ENCODE results near the gene HEBP2.
"Not testable (repeated sequence)": the region's sequence is repeated elsewhere in the genome, so short reads cannot be mapped to it uniquely, and the experiment has no call there.

HEBP2 gene

GRCh38 chr6:138403801-138404665, at the start of gene HEBP2:
TSS of gene HEBP2 (plus strand) at chr6:138404223. CDS start at chr6:138404496, 273 bp downstream.
- in situ Hi-C loops (cut with MboI; ENCODE audit: low pct_unique_long_range_greater_than_20kb, low sequenced_read_pairs): no loop called here
- peak; percentile 97 for DNase-seq

GRCh38 chr6:138357928-138358327, 46.1 kb upstream of the HEBP2 start:
- in situ Hi-C loops (cut with MboI; ENCODE audit: low pct_unique_long_range_greater_than_20kb, low sequenced_read_pairs): no loop called here

GRCh38 chr6:138368684-138369083, 35.3 kb upstream of the HEBP2 start:
- in situ Hi-C loops (cut with MboI; ENCODE audit: low pct_unique_long_range_greater_than_20kb, low sequenced_read_pairs): not testable (repeated sequence)

More at GRCh38 chr6:138357928-138358327, 46.1 kb upstream of the HEBP2 start:
- DNase-seq: no peak

GRCh38 chr6:138370631-138371451, 33.2 kb upstream of the HEBP2 start:
- DNase-seq: no peak
- in situ Hi-C loops (cut with MboI; ENCODE audit: low pct_unique_long_range_greater_than_20kb, low sequenced_read_pairs): no loop called here

More at GRCh38 chr6:138368684-138369083, 35.3 kb upstream of the HEBP2 start:
- not testable (repeated sequence) for DNase-seq

- no peak for DNase-seq
- in situ Hi-C loops (cut with MboI; ENCODE audit: low pct_unique_long_range_greater_than_20kb, low sequenced_read_pairs): no loop called here
Observed at GRCh38 chr6:138371452-138371711, 32.6 kb upstream of the HEBP2 start.

- in situ Hi-C loops (cut with MboI; ENCODE audit: low pct_unique_long_range_greater_than_20kb, low sequenced_read_pairs): no loop called here
- DNase-seq: no peak
Observed at GRCh38 chr6:138371720-138372119, 32.3 kb upstream of the HEBP2 start.

GRCh38 chr6:138372711-138373463, 31.1 kb upstream of the HEBP2 start:
- DNase-seq: no peak
- in situ Hi-C loops (cut with MboI; ENCODE audit: low pct_unique_long_range_greater_than_20kb, low sequenced_read_pairs): no loop called here

GRCh38 chr6:138374230-138374629, 29.8 kb upstream of the HEBP2 start:
- DNase-seq: no peak
- in situ Hi-C loops (cut with MboI; ENCODE audit: low pct_unique_long_range_greater_than_20kb, low sequenced_read_pairs): no loop called here

GRCh38 chr6:138374815-138375214, 29.2 kb upstream of the HEBP2 start:
- no peak for DNase-seq
- in situ Hi-C loops (cut with MboI; ENCODE audit: low pct_unique_long_range_greater_than_20kb, low sequenced_read_pairs): no loop called here

GRCh38 chr6:138377042-138377441, 27.0 kb upstream of the HEBP2 start:
- in situ Hi-C loops (cut with MboI; ENCODE audit: low pct_unique_long_range_greater_than_20kb, low sequenced_read_pairs): no loop called here
- no peak for DNase-seq

GRCh38 chr6:138377844-138378243, 26.2 kb upstream of the HEBP2 start, which contains the start of gene SMIM28:
TSS of gene SMIM28 (plus strand) at chr6:138377905. CDS start at chr6:138378073, 168 bp downstream.
- no peak for DNase-seq
- in situ Hi-C loops (cut with MboI; ENCODE audit: low pct_unique_long_range_greater_than_20kb, low sequenced_read_pairs): no loop called here

GRCh38 chr6:138378463-138378862, 25.6 kb upstream of the HEBP2 start:
- no peak for DNase-seq
- in situ Hi-C loops (cut with MboI; ENCODE audit: low pct_unique_long_range_greater_than_20kb, low sequenced_read_pairs): no loop called here

- in situ Hi-C loops (cut with MboI; ENCODE audit: low pct_unique_long_range_greater_than_20kb, low sequenced_read_pairs): no loop called here
Observed at GRCh38 chr6:138382498-138383265, 21.3 kb upstream of the HEBP2 start.

GRCh38 chr6:138383776-138384175, 20.2 kb upstream of the HEBP2 start:
- DNase-seq: no peak
- in situ Hi-C loops (cut with MboI; ENCODE audit: low pct_unique_long_range_greater_than_20kb, low sequenced_read_pairs): no loop called here

More at GRCh38 chr6:138382498-138383265, 21.3 kb upstream of the HEBP2 start:
- DNase-seq: no peak

- DNase-seq: no peak
- in situ Hi-C loops (cut with MboI; ENCODE audit: low pct_unique_long_range_greater_than_20kb, low sequenced_read_pairs): no loop called here
Observed at GRCh38 chr6:138386897-138387296, 17.1 kb upstream of the HEBP2 start.

GRCh38 chr6:138387577-138388368, 16.2 kb upstream of the HEBP2 start:
- DNase-seq: no peak

GRCh38 chr6:138389551-138389950, 14.5 kb upstream of the HEBP2 start:
- in situ Hi-C loops (cut with MboI; ENCODE audit: low pct_unique_long_range_greater_than_20kb, low sequenced_read_pairs): no loop called here

More at GRCh38 chr6:138387577-138388368, 16.2 kb upstream of the HEBP2 start:
- in situ Hi-C loops (cut with MboI; ENCODE audit: low pct_unique_long_range_greater_than_20kb, low sequenced_read_pairs): no loop called here

More at GRCh38 chr6:138389551-138389950, 14.5 kb upstream of the HEBP2 start:
- DNase-seq: no peak

All from KBM-7 (cell line).